Medulla oblongata (tissue), 1 donor: ENCODE measurements around the gene TBC1D17.
A peak's percentile ranks its signal among the peaks of the same experiment; 100 is the strongest.

ENCODE experiments used
- DNase-seq: peaks from one replicate; pipeline ENCODE4 v3.0.0-alpha.2; 2015; ENCODE audit errors: extremely low spot score

Gene TBC1D17

DNA sequence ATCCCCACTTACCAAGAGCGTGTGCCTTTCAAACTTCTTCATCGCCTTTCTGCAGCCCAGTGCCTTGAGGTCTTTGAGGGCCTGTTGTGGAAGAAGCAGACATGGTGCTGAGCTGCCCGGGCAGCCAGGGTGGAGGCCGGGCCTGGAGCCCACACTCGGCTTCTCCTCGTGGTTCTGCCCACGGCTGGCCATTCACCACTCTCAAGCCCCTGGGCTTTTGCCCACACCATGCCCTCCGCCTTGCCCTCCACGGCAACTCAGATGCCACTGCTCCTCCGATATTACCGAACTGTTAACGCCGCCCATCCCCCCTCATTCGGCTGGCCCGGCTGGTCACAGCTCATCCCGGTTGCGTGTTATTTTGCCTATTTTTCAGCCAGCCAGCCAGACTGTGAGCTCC is 13.9 kb downstream of the TBC1D17 start:
- no peak for DNase-seq

DNA sequence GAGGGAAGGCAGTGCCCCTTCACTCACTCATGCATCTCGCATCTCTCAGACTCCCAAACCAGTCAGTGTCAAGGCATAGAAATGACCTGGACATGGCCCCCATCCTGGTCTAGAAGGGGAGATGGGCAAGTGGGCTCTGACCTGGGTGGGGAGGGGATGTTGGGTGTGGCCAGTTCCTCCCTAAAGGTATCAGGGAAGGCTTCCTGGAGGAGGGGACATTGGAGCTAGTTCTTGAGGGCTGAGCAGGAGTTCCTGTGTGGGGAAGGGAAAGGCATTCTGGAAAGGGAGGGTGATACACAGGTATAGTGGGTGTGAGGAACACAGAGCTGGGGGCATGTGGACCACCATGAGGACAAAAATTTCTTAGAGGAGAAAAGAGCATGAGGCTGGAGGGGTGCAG is 15.2 kb downstream of the TBC1D17 start:
- no peak for DNase-seq

DNA sequence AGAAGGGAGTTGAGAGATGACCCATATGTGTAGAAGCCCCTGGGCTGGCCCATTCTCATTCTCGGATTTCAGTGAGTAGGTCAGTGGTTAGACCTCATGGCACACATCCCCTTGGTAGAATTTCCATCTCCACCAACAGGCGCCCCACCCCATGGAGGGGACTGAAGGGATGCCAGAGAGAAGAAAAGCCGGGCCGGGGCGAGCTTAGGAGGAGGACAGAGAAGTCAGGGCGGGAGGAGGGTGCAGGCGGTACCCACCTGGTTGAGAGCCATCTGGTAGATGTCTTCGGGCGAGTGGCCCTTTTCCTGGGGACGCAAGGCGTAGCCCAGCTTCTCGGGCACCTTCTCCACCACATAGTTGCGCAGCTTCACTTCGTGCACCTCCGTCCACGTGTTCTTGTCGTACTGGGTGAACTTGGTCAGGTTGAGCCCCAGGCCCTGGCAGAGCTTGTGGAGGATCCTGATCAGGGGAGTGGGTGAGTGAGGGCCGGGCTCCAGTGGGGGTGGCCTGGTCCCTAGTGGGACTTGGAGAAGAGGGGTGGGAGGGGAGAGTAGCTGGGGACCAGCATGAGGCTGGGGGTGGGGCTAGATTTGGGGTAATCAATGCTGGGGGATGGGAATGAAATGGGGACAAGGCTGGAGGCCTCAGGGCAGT is 16.6 kb downstream of the TBC1D17 start:
- DNase-seq = no peak

DNA sequence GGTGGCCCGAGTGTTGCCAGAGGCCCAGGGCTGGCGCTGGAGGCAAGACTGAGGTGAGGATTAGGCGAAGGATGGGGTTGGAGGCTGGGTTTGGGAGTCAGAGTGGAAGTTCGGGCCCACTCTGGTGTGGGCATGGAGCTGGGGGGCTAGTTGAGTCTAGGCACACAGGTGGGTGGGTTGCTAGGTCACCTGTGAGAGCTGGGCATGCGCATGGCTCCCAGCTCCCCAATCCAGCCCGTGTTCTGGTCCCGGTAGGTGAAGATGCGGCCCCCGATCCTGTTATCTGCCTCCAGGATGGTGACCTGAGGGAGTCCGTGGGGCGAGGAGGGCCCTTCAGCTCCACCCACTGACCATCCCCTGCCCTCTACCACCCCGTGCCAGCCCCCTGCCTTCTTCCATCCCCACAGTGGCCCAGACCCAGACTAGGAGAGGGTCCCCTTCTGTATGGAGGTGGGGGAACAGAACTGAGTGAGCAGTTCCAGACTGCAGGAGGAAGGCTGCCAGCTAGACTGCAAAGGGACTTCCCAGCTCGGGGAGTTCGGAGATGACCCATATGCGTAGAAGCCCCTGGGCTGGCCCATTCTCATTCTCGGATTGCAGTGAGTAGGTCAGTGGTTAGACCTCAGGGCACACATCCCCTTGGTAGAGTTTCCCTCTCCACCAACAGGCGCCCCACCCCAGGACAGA is 17.5 kb downstream of the TBC1D17 start:
- no peak for DNase-seq

DNA sequence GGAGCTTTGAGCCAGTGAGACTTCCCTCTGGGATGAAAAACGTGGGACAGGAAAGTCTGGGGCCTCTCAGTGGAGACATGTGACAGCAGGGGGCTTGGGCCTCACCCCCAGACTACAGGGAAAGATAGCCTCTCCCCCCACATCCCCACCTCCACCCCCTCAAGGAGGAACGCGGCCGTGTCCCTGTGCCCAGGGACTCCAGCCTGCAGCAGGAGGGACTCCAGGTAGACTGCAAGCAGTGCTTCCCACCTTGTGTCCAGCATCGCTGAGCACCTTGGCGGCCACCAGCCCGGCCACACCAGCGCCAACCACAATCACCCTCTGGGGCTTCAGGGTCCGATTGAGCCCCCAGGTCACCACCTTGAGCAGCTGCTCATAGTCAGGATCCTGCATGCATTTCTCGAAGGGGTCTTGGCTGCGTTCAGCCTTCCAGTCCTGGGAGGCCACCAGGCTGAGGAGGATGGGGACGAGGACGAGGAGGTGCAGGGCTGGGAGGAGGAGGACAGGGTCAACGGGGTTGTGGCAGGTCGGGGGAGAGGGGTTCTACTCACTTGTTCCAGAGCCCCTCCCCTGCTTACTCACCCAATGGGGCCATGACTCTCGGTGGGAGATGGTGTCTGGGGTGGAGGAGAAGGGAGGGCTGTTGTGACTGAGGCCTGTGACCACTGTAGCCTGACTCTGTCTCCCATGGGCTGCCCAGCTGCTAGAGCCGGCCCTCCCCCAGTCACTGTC is 18.2 kb downstream of the TBC1D17 start:
- DNase-seq = no peak

DNA sequence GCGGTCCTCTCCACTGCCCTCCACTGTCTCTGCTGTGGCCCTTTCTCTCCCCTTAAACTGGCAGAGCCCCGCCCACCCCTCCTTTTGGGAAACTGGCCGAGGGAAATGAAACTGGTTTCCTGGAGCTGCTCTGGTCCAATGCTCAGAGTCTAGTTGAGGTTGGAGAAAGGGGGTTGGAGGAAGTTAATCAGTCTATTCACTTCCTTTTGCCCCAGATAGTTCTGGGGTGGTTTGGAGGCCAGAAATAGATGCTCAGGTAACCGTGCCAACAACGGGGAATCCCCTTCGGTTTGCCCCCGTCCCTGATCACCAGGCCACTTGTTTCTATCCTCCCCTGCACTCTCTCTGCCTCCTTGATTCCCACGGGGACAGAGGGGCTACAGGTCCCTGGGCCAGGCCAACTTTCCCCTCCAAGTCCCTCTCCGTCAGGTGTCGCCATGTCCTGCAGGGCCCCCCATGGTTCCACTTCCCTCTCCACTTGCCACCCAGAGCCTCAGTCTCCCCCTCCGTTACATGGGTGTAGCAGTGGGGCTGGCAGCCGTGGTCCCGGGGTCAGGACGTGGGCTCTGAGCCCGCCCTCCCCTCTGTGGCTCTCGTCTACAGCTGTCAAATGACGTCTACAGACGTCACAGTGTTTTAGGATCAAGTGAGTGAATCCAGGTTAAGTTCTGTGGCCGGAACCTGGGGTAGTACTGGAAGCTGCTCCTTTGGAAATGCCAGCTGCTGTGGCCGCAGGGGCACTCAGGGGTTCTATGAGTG is 19.5 kb downstream of the TBC1D17 start, which contains the start of gene IL4I1:
Gene IL4I1 (minus strand): TSS at position 25 of the 759 bp plus-strand sequence. CDS start 727 bp downstream, outside the sequence.
- DNase-seq = peak; percentile 70

DNA sequence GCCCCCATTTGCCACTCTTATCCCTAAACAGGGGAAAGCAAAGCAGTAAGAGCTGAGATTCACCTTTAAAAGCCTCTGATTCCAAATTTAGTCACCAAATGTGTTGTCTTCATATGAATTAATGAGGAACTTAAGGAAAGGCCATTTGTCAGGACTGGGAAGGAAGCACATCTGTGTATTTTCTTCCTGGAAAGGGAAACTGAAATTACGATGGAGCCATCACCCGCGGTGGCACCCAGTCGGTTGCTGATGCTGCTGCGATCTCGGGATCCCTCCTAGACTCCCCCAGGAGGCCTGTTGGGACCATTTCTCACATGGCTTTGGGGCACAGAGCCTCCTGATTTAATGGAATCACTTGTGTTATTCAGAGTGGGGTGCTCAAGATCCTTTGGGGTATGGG is 26.6 kb downstream of the TBC1D17 start:
- no peak for DNase-seq

DNA sequence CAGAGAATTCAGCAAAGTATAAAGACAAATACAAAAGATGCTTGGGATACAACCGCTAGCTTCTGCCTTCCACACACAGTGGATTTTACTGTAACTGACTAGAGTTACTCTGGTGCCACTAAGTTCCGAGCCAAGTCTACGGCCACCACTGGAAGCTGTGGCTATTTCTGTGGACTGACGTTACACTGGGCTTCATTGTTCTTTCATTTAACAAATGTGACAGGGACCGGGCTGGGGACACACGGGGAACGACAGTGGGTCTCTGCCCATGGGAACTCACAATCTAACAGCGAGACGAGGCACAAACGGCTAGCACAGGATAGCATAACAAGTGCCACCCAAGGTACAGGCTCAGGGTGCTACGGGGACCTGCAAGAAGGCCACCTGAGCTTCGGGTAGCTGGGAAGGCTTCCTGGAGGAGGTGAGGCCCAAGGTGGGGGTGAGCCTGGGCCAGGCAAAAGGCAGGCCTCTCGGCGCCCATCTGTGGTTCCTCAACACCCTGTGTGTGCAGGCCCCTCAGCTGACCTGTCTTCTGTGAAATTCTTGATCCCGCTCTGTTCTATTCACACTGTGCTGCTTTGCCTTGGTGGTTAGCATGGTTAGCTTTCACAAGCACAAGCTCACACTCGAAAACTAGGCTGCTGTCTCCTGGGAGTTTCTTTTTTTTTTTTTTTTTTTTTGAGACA is 29.5 kb downstream of the TBC1D17 start:
- peak; percentile 70 for DNase-seq

DNA sequence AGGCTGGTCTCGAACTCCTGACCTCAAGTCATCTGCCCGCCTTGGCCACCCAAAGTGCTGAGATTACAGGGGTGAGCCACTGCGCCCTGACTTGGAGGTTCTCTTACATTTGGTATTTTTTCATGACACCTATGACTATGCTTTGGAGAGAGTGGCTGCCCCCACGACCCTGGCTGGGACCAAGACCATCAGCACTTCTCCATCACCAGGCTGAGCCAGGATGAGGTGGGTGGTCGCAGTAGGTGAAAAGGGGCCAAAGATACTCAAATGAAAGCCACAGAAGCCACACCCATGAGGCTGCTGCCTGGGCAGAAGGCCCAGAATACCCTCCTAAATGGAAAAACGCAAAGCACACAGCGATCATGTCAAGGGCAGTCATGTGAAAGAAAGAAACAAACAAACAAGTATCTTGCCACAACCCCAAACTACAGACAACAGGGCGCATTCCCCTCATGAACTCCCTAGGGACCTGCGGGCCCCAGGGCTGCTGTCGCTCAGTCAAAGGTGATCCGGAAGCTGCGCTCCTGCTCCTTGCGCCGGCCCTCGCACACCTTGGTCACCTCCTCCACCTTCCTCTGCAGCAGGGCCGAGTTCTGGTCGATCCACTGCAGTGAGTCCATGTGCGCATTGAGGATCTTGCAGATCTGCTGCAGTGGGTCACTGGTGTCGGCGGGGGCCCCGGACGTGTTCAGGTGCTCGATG is 30.4 kb downstream of the TBC1D17 start:
- DNase-seq = no peak

DNA sequence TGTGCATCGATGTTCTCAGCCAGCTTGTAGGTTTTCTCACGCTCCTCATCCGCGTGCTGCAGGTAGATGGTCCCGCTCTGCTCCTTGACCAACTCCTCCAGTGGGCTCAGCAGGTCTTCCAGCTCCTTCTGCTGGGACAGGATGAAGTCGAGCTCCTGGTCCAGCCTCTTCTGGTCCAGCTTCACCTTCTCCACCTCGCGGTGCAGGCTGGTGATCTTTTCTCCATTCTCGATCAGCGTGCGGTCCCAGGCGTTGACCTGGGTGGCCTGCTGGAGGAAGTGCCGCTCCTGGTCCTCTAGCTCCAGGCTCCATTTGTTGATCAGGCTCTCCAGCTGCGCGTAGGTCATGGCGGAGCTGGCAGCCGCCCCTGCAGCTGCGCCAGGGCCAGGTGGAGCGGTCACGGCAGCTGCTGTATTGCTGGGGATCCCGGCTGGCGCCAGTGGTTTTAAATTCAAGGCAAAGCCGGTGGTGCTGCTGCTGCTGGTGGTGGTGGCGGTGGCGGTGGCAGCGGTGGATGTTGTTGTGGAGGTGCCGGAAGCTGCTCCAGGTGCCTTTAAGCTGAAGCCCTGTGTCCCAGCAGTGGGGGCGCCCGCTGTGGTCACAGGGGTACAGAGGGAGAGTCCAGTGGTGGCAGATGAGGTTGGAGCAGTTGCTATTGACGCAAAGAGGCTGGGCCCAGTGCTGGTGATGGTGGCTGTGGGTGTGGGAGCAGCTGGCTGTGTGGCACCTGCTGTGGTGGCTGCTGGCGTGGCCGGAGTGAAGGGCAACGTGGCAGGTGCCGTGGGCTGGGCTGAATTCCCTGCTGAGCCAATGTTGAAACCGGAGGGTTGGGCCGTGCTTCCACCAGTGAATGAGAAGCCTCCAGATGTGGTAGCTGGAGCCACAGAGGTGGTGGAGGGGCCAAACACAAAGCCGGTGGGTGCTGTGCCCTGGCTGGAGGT is 31.2 kb downstream of the TBC1D17 start:
- no peak for DNase-seq

DNA sequence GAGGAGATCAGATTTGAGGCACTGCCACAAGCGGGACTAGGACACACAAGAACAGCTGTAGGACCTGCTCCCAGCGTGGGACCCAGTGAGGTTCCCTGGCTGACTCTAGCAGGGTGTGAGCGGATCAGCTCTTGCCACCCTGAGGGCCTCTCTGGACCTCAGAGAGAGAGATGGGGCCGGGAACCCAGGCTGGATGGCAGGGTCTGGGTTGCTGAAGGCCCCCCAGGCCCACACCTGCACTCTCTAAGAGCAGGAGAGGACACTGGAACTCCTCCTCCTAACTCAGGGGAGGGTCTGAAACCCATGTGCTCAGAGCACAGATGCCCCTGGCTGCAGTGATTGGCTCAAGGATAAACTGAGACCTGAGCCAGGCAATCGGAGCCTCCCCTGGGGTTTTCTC is 32.7 kb downstream of the TBC1D17 start:
- no peak for DNase-seq

DNA sequence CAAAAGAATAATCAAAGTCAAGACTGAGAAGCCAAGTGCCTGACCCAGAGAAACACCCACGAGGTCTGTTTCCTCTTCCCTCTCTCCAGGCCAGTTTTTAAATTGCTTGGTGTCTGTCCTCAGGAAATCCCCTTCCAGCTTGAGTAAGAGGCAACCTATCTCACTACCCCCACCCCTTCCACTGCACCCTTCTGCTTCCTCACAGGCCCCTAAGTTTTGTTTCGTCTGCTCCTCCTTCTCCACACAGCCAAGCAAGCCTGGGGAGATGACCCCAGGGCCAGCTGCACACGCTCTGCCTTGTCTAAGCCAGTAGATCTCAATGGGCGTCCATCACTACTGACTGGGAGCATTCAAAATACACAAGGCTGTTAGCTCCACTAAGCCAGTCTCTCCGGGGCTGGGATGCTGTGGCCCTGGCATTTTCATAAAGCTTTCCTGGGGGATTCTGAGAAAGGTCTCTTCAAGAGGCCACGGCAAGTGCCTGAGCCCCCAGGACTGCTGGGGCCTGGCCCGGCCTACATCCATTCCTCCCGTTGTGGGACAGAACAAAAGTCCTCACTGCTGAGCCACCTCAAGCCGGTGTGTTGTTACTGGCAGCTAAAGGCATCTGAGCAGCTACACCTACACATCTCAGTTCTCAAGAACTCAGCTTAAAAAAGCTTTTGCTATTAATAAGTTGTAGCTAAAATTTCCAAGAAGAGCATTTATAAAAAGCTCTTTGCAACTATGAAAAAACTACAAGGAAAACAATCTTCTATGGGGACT is 34.1 kb downstream of the TBC1D17 start:
- peak; percentile 78 for DNase-seq

DNA sequence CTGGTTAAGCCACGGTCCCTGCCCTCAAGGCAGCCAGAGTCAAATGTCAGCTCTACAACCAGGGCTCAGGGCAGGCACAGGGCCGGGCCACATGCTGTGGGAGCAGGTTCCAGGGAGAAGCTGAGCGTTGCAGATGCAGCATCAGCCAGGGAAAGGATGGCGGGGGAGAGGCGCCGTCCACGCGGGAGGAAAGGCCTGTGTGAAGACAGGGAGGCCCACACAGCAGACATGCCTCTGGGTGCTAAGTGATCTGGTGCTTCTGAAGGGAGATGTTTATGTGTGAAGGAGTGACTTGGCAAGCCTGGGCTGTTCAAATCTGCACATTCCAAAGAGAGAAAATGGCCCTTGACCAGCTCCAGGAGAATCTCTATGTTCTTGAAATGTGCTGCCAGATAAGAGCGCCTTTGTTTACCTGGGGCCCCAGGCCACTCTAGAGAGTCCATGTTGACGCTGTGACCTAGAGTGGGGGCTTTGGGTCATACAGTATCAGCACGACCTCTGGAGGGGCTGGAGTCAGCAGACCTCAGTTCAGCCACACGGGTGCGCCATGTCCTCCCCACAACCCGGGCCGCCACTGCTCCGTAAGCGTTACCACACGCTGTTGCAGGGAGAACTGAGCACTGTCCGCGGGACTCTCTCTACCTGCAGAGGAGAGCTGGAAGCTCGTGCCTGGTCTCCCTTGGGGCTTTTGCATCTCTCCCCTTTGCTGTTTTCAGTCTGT is 35.6 kb downstream of the TBC1D17 start:
- DNase-seq = no peak

DNA sequence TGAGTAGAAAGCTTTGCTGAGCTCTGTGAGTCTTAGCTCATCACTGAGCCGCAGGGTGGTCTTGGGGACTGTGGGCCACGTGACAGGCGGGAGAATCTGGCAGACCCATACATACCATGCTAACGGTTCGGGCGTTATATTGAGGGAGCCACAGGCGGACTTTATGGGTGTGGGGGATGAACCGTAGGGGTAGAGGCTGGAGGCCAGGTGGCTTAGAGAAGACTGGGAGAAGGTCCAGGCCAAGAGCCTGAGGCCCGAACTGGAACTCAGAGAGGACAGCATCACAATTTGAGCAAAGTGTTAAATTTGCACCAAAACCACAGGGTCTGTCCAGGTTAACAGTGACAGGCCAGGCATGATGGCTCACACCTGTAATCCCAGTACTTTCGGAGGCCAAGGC is 36.2 kb downstream of the TBC1D17 start:
- DNase-seq = no peak

DNA sequence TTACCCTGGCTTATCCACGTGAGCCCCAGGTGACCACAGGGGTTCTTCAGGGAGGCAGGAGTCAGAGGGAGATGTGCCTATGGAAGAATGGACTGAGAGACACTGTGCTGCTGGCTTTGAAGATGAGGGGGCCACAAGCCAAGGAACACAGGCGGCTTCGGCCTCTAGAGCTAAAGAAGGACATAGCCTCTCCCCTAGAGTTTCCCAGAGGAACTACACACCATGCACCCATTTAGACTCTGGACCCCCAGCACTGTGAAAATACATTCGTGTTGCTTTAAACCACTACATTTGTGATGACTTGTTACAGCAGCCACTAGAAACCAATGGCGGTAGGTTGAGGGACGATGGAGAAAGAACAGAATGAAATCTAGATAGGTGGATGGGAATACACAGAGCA is 37.8 kb downstream of the TBC1D17 start:
- no peak for DNase-seq

DNA sequence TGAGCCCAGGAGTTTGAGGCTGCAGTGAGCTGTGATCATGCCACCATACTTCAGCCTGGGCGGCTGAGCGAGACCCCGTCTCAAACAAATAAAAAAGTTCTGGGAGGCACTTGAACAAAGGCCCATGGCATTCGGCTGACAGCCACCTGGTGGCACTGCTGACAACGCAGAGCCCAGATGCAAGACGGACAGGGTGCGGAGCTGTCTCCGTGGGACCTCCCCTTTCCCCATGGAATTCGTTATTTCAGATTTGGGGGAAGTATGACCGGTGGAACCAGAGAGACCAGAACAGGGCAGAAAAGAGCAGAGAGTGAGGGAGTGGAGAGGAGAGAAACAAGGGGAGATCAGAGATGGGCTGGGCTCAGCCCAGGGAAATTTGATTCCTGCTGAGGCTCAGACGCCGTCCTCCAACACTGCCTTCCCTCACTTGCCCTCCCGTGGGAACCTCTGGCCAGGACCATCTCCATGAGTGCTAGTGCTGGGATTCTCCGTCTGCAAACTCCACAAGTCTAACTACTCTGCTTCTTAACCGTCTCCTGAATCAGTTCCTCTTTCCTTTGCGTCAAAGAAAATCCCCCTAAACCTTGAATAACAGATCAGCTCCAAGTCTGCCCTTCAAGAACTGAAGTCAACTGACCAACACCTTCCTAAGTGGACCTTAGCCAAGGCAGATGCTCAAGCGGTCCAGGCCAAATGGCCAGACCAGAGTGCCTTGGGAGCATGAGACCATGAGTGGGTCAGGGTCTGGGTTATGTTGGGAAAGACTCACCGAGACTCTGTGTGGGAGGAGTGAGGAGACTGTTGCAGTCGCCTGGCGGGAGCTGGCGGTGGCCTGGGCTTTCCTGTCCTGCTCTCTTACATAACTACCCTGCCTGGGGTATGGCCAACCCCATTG is 39.6 kb downstream of the TBC1D17 start:
- DNase-seq = peak; percentile 46

DNA sequence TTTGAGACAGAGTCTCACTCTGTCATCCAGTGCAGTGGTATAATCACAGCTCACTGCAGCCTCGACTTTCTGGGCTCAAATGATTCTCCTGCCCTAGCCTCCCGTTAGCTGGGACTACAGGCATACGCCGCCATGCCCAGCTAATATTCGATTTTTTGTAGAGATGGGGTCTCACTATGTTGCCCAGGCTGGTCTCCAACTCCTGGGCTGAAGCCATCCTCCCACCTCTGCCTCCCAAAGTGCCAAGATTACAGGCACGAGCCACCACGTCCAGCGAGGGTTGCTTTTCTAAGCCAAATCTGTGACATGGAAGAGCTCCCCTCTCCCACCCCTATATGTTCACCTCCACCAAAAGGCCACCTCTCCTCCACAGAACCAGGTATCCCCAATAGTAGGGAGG is 40.6 kb downstream of the TBC1D17 start:
- DNase-seq = no peak
